ENCODE data around the gene PTPRD.

- TF ChIP-seq, protein P1, sequence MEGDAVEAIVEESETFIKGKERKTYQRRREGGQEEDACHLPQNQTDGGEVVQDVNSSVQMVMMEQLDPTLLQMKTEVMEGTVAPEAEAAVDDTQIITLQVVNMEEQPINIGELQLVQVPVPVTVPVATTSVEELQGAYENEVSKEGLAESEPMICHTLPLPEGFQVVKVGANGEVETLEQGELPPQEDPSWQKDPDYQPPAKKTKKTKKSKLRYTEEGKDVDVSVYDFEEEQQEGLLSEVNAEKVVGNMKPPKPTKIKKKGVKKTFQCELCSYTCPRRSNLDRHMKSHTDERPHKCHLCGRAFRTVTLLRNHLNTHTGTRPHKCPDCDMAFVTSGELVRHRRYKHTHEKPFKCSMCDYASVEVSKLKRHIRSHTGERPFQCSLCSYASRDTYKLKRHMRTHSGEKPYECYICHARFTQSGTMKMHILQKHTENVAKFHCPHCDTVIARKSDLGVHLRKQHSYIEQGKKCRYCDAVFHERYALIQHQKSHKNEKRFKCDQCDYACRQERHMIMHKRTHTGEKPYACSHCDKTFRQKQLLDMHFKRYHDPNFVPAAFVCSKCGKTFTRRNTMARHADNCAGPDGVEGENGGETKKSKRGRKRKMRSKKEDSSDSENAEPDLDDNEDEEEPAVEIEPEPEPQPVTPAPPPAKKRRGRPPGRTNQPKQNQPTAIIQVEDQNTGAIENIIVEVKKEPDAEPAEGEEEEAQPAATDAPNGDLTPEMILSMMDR (IDR thresholded peaks at IDR 0.05), result no peak
- TF ChIP-seq POLR2A (IDR thresholded peaks at IDR 0.05), result no peak
These were observed 2334.8 kb downstream of the PTPRD start for GRCh38 chr9:8278048-8278447.
